Upper lobe of left lung (tissue), 6 donors: ENCODE results near the gene GOLPH3. TPM values are rescaled to one million over a fixed set of nuclear protein-coding genes. Genes with fewer than 3 reads are reported as not detected.

ENCODE experiments used
- ATAC-seq, 2 donors: fragments of 200-7000 bp; cut with Tn5 transposase; one replicate each; pipeline ENCODE4 v1.9.1; 2022; ENCODE audit warnings: mild to moderate bottlenecking in 2 of 2, moderate library complexity in 2 of 2; ENCODE audit not compliant: low FRiP score in 2 of 2
- DNase-seq, 2 donors: peaks; one replicate each; pipeline ENCODE4 v3.0.0-alpha.2; 2019 to 2020
- H3K27ac ChIP-seq, 4 donors: fragments of 200-600 bp; sonication (generic); one replicate each; pipeline ENCODE4 v1.5.1; 2016 to 2019
- H3K27me3 ChIP-seq, 4 donors: fragments of 200-600 bp; sonication (generic); one replicate each; pipeline ENCODE4 v1.5.1; 2017 to 2019
- H3K36me3 ChIP-seq, 4 donors: fragments of 200-600 bp; sonication (generic); one replicate each; pipeline ENCODE4 v1.5.1; 2016 to 2019
- H3K4me1 ChIP-seq, 4 donors: fragments of 200-600 bp; sonication (generic); one replicate each; pipeline ENCODE4 v1.5.1; 2018 to 2019
- H3K4me3 ChIP-seq, 4 donors: fragments of 200-600 bp; sonication (generic); one replicate each; pipeline ENCODE4 v1.5.1; 2017 to 2019; ENCODE audit warnings: mild to moderate bottlenecking in 2 of 4, moderate library complexity in 1 of 4
- H3K9me3 ChIP-seq, 4 donors: fragments of 200-600 bp; sonication (generic); one replicate each; pipeline ENCODE4 v1.5.1; 2018 to 2019
- EP300 ChIP-seq, 4 donors: sonication (generic); formaldehyde crosslinking; IDR thresholded peaks; one replicate each; pipeline ENCODE4 v1.5.1; 2017; ENCODE audit warnings: antibody characterized with exemption in 4 of 4, control low read depth in 2 of 4
- POLR2A ChIP-seq, 4 donors: fragments of 450-650 bp; IDR thresholded peaks; one replicate each; pipeline ENCODE4 v1.5.1; 2016 to 2017; ENCODE audit warnings: antibody characterized with exemption in 4 of 4, mild to moderate bottlenecking in 2 of 4
- POLR2AphosphoS5 ChIP-seq, 2 donors: sonication (generic); formaldehyde crosslinking; IDR thresholded peaks; one replicate each; pipeline ENCODE4 v1.5.1; 2017; ENCODE audit warnings: antibody characterized with exemption in 2 of 2
- whole genome bisulfite sequencing, 2 donors: methylation state at CpG; one replicate each; pipeline ENCODE4 v1.1.5; 2017 to 2018; 5-methylcytosine and 5-hydroxymethylcytosine counted together
- total RNA-seq, 6 donors: library from RNA; depleted of rRNA in 4 of 6; stranded (reverse); fragments of >200 nt in 4 of 6; gene quantifications; one replicate each; pipeline versions ENCODE4 v1.1.0 to v1.2.1, GENCODE V29; 2016 to 2021
- TF ChIP-seq, protein P1 (sequence below), 6 experiments: fragments of 450-650 bp in 4 of 6; fragments of 200-600 bp in 2 of 6; sonication (generic) in 2 of 6; IDR thresholded peaks; one replicate each; pipeline ENCODE4 v1.5.1; 2016 to 2019; ENCODE audit warnings: antibody characterized with exemption in 6 of 6
- donor health status: DM: no; HTN: no; CAD: no; lungs with moderate emphysema.
- donor health status: DM: no; HTN: yes; CAD: no; lungs with severe emphysema.

The GOLPH3 gene
- total RNA-seq, 6 donors from 2014 or later, result 90.1 to 127 (median 123) TPM

DNA sequence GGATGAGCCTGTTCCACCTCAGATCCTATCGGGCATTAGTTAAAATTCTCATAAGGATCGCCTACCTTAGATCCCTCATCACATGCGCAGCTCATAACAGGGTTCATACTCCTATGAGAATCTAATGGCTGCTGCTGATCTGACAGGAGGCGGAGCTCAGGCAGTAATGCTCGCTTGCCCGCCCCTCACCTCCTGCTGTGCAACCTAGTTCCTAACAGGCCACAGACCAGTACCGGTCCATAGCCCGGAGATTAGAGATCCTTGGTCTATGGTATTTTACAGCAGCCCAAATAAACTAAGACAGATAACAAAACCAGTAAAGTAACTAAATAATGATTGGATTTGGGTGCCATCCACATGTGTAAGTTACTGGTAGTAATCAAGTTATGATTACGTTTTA, 17.5 kb downstream of the GOLPH3 start:
- H3K27me3 ChIP-seq, result no peaks in the 10 kb centered on the region
- ATAC-seq (no peak), DNase-seq (no peak)
- H3K36me3 ChIP-seq, result peaks cover 0 to 3% (median 0%) of the 10 kb centered on the region in 4 donors
- H3K27ac ChIP-seq, result no peak overlapping the region
- H3K9me3 ChIP-seq, result no peaks in the 10 kb centered on the region
- no peak overlapping the region for H3K4me3 ChIP-seq
- 88 to 96% methylated on average over 9 of the region's 9 CpGs for WGBS, 2 donors
- H3K4me1 ChIP-seq, result peaks cover 41 to 59% (median 46%) of the 10 kb centered on the region in 4 donors
- TF ChIP-seq, protein P1, sequence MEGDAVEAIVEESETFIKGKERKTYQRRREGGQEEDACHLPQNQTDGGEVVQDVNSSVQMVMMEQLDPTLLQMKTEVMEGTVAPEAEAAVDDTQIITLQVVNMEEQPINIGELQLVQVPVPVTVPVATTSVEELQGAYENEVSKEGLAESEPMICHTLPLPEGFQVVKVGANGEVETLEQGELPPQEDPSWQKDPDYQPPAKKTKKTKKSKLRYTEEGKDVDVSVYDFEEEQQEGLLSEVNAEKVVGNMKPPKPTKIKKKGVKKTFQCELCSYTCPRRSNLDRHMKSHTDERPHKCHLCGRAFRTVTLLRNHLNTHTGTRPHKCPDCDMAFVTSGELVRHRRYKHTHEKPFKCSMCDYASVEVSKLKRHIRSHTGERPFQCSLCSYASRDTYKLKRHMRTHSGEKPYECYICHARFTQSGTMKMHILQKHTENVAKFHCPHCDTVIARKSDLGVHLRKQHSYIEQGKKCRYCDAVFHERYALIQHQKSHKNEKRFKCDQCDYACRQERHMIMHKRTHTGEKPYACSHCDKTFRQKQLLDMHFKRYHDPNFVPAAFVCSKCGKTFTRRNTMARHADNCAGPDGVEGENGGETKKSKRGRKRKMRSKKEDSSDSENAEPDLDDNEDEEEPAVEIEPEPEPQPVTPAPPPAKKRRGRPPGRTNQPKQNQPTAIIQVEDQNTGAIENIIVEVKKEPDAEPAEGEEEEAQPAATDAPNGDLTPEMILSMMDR (IDR thresholded peaks at IDR 0.05), result no peak
- TF ChIP-seq EP300 (IDR thresholded peaks at IDR 0.05), result no peak
- no peak for TF ChIP-seq POLR2AphosphoS5 (IDR thresholded peaks at IDR 0.05)
- TF ChIP-seq POLR2A (IDR thresholded peaks at IDR 0.05), result no peak

- Histone ChIP-seq H3K4me3 (no peak overlapping the region), H3K9me3 (no peaks in the 10 kb centered on the region), H3K4me1 (peaks cover 48 to 60% (median 48%) of the 10 kb centered on the region in 4 donors), H3K27me3 (no peaks in the 10 kb centered on the region), H3K36me3 (peaks cover 0 to 3% (median 0%) of the 10 kb centered on the region in 4 donors), H3K27ac (no peak overlapping the region)
- 88 to 94% methylated on average over 2 of the region's 2 CpGs for WGBS, 2 donors
- ATAC-seq (no peak), DNase-seq (no peak)
- TF ChIP-seq POLR2AphosphoS5 (IDR thresholded peaks at IDR 0.05) (no peak), POLR2A (IDR thresholded peaks at IDR 0.05) (no peak), EP300 (IDR thresholded peaks at IDR 0.05) (no peak)
- TF ChIP-seq, protein P1 (IDR thresholded peaks at IDR 0.05), result no peak
Observed at GRCh38 chr5:32155211-32155610, 18.9 kb downstream of the GOLPH3 start.

DNA sequence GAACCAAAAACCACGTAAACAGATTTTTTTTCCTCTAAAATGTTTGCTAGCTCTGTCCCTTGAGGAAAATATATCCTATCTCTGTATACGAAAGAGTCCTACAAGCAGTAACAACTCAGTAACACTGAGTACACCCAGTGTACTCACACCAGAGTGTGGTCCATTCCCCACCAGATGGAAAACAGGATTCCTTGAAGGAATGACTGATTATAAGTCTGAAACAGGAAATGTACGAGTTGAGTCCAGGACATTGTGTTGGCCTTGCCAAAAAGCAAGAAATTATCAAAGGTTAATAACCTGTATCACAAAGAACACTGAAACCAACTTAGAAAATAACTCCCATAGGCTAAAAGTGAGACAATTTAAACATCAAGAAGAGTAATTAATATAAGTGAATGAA, 20.4 kb downstream of the GOLPH3 start:
- no peaks in the 10 kb centered on the region for H3K9me3 ChIP-seq
- 42 to 45% methylated on average over 3 of the region's 3 CpGs for WGBS, 2 donors
- H3K4me3 ChIP-seq, result no peak overlapping the region
- H3K4me1 ChIP-seq, result peaks cover 43 to 51% (median 43%) of the 10 kb centered on the region in 4 donors
- no peak for ATAC-seq
- H3K27ac ChIP-seq, result no peak overlapping the region
- no peak for DNase-seq
- H3K27me3 ChIP-seq, result no peaks in the 10 kb centered on the region
- TF ChIP-seq, protein P1 (IDR thresholded peaks at IDR 0.05), result no peak
- TF ChIP-seq POLR2AphosphoS5 (IDR thresholded peaks at IDR 0.05) (no peak), EP300 (IDR thresholded peaks at IDR 0.05) (no peak), POLR2A (IDR thresholded peaks at IDR 0.05) (no peak)
- peaks cover 0 to 3% (median 0%) of the 10 kb centered on the region in 4 donors for H3K36me3 ChIP-seq

GRCh38 chr5:32151198-32151597, 22.9 kb downstream of the GOLPH3 start:
- no peaks in the 10 kb centered on the region for H3K9me3 ChIP-seq
- ATAC-seq (no peak), DNase-seq (no peak)
- 87 to 93% methylated on average over 6 of the region's 6 CpGs for WGBS, 2 donors
- H3K36me3 ChIP-seq, result peaks cover 0 to 3% (median 0%) of the 10 kb centered on the region in 4 donors
- no peaks in the 10 kb centered on the region for H3K27me3 ChIP-seq
- TF ChIP-seq EP300 (IDR thresholded peaks at IDR 0.05) (no peak), POLR2AphosphoS5 (IDR thresholded peaks at IDR 0.05) (no peak), POLR2A (IDR thresholded peaks at IDR 0.05) (no peak)
- TF ChIP-seq, protein P1 (IDR thresholded peaks at IDR 0.05), result no peak
- H3K4me3 ChIP-seq, result no peak overlapping the region
- H3K27ac ChIP-seq, result no peak overlapping the region
- H3K4me1 ChIP-seq, result peaks cover 51 to 61% (median 58%) of the 10 kb centered on the region in 4 donors

GRCh38 chr5:32150366-32150765, 23.8 kb downstream of the GOLPH3 start:
- H3K36me3 ChIP-seq, result no peaks in the 10 kb centered on the region
- no peaks in the 10 kb centered on the region for H3K9me3 ChIP-seq
- DNase-seq, result no peak
- no peak for ATAC-seq
- no peak overlapping the region for H3K4me3 ChIP-seq
- TF ChIP-seq POLR2AphosphoS5 (IDR thresholded peaks at IDR 0.05), result no peak
- TF ChIP-seq, protein P1 (IDR thresholded peaks at IDR 0.05), result no peak
- no peak for TF ChIP-seq EP300 (IDR thresholded peaks at IDR 0.05)
- no peak for TF ChIP-seq POLR2A (IDR thresholded peaks at IDR 0.05)
- peaks cover 59 to 68% (median 67%) of the 10 kb centered on the region in 4 donors for H3K4me1 ChIP-seq
- no peak overlapping the region for H3K27ac ChIP-seq
- 96 to 100% methylated on average over 1 of the region's 1 CpG for WGBS, 2 donors
- no peaks in the 10 kb centered on the region for H3K27me3 ChIP-seq
